Cerebellar nuclear complex (tissue), 1 donor: ENCODE data around the gene ZNF487.
"Not testable (repeated sequence)": the region's sequence is repeated elsewhere in the genome, so short reads cannot be mapped to it uniquely, and the experiment has no call there.

ENCODE experiments used
- DNase-seq, 2 experiments: peaks; one replicate each; lab custom pipeline; 2025; lab: John Stamatoyannopoulos, UW

Gene ZNF487

GRCh38 chr10:43436291-43437140 is at the start of gene ZNF487:
Gene ZNF487 (plus strand): TSS chr10:43437111. CDS start chr10:43475814, 38,703 bp downstream.
- peak; percentile 41 to 77 for DNase-seq

DNA sequence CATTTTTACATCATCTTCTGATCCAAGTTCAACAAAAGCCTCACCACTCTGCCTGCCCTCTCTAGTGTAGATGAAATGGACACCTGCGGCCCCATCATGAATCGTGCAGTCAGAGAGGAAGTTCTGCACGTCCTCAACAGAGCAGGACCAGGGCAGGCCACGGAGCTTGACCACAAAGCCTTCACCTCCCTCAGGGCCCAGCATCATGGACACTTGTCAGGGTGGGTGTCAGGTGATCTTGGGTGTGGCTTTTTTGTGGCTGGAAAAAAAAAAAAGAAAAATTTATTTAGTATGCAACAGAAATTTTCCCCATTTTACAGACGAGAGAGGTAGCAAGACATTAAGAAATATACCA is 49.3 kb upstream of the ZNF487 start:
- DNase-seq = no peak

GRCh38 chr10:43389867-43390266 is 47.0 kb upstream of the ZNF487 start:
- no peak for DNase-seq

DNA sequence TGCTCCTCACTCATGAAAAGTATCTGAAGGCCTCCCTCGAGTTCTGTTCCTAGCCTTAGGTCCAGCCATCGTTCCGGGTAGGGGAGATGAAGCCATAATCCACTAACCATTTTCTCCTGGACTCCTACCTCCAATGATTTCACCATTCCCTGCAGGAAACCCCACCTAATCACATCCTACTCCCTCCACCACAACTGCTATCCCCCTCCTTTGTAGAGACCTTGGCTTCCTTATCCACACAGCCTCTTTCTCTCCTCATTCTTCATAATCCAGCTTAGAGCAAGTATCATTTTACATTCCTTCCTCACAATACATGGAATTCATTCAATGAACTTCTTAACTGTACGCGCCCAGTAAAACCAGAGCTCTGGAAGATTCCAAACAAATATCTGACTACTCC is 46.6 kb upstream of the ZNF487 start:
- DNase-seq = no peak

DNA sequence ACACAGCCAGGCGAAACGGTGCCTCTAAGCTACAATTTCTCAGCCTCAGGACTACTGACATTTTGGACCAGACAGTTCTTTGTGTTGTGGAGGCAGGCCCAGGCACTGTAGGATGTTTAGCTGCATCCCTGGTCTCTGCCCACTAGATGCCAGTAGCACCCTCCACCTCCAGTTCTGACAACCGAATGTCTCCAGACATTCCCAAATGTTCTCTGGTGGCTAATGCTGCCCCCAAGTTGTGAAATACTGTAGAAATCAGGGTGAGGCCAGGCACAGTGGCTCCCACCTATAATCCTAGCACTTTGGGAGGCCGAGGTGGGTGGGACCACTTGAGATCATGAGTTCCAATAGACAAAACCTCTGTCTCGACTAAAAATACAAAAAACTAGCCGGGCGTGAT is 46.2 kb upstream of the ZNF487 start:
- no peak for DNase-seq

- DNase-seq = no peak
These were observed 45.4 kb upstream of the ZNF487 start for GRCh38 chr10:43391496-43391895.

DNA sequence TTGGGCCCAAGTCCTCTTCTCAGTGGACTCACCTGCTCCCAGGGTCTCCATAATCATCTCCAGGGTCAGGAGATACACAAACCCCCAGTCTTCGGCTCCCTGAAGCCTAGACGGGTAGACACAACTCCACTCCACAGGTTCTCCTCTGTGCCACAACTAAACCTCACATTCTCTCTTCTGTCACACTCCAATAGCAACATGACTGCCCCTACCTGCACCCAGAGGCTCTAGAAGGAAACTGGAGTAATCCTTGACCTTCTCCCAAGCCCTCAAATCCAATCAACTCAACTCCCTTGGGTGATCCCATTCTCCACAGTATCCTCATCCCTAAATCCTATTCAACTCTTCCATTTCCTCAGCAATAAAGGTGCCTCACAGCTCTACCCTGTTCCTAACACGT is 44.2 kb upstream of the ZNF487 start:
- DNase-seq = no peak

- DNase-seq = not testable (repeated sequence)
These were observed 43.7 kb upstream of the ZNF487 start for GRCh38 chr10:43393186-43393585.

- no peak for DNase-seq
These were observed 43.1 kb upstream of the ZNF487 start for GRCh38 chr10:43393606-43394360.

- no peak for DNase-seq
These were observed 42.0 kb upstream of the ZNF487 start for GRCh38 chr10:43394868-43395267.

GRCh38 chr10:43395571-43396060 is 41.3 kb upstream of the ZNF487 start:
- no peak for DNase-seq

- DNase-seq = no peak
These were observed 40.6 kb upstream of the ZNF487 start for GRCh38 chr10:43396061-43396927.

GRCh38 chr10:43396928-43397624 is 39.8 kb upstream of the ZNF487 start:
- peak; percentile 33 to 58 for DNase-seq

DNA sequence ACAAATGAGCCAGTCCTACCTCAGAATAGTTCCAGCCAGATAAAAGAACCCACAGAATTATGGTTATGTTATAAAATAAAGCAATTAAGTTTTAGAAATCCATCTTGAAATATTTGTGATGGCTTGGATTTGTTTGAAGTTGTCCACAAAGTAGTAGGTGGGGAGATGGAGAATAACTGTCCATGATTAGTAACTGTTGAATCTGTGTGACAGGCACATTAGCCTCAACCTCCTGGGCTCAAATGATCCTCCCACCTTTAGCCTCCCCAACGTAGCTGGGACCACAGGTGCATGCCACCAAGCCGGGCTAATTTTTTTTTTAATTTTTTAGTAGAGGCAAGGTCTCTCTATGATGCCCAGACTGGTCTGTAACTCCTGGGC is 38.0 kb upstream of the ZNF487 start:
- no peak for DNase-seq

DNA sequence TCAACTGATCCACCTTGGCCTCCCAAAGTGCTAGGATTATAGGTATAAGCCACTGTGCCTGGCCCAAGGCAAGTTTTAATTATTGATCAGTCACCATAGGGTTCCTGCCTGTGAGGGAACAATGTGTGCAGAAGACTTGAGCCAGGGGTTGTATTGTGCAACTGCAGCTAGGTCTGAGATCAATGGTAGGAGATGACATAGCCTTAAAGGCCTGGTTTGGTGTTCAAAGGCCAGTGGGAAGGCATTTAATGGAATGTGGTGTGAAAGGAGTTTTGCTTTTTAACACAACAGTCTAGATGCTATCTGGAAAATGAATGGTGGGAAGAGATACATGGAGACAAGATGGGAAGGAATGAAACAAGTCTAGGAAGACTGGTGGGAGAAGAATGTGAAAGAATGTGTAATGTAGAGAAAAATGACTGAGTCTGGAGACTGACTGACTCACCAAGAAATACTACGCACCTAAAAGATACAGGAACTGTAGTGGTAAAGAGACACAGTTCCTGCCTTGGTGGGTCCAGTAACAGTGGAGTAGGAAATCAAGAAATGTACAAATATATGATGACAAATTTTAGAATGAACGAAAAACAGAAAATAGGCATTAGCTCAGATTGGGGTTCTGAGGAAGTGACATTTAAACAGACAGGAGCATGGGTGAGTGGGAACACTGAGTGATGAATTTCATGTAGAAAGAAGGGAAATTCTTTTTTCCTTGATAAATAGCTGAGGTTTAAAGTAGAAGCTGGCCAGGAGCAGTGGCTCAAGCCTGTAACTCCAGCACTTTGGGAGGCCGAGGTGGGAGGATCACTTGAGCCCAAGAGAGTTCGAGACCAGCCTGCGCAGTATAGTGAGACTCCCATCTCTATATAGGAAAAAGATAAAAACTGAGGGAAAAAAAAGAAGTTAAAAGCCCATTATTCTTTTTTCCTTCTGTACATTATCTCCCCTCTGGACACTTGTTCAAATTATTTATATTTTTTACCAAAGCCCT is 37.3 kb upstream of the ZNF487 start:
- DNase-seq = no peak

- no peak for DNase-seq
These were observed 35.3 kb upstream of the ZNF487 start for GRCh38 chr10:43401627-43402026.

DNA sequence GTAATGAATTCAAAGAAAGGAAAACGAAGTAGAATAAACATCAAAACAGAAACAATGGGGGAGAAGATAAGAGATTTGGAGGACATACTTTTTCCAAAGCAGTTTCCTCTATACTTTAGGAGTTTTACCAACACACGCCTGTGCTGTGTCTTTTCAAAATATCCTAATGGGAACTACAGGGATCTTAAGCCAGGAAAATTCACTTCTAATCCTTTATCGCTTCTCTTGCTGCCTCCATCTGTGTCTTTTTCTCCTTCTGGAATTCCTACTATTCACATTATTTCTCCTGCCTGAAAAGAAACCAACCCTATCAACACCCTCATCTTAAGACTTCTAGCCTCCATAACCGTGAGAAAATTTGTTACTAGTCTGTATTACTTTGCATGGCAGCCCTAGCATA is 34.7 kb upstream of the ZNF487 start:
- no peak for DNase-seq

DNA sequence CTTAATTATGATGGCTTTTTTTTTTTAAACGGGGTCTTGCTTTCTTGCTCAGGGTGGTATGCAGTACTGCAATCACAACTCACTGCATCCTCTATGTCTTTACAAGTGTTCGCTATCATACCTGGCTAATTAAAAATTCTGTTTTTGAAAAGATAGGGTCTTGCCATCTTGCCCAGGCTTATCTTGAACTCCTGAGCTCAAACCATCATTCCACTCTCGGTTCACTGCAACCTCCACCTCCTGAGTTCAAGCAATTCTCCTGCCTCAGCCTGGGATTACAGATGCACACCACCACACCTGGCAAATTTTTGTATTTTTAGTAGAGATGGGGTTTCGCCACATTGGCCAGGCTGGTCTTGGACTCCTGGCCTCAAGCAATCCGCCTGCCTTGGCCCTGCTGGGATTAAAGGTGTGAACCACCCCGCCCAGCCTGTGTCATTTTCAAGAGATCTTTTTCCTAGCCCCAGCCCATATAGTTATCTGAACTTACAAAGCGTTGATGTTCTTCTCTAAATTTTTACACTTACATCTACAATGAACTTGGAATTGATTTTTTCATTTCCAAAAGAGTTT is 33.9 kb upstream of the ZNF487 start:
- no peak for DNase-seq

DNA sequence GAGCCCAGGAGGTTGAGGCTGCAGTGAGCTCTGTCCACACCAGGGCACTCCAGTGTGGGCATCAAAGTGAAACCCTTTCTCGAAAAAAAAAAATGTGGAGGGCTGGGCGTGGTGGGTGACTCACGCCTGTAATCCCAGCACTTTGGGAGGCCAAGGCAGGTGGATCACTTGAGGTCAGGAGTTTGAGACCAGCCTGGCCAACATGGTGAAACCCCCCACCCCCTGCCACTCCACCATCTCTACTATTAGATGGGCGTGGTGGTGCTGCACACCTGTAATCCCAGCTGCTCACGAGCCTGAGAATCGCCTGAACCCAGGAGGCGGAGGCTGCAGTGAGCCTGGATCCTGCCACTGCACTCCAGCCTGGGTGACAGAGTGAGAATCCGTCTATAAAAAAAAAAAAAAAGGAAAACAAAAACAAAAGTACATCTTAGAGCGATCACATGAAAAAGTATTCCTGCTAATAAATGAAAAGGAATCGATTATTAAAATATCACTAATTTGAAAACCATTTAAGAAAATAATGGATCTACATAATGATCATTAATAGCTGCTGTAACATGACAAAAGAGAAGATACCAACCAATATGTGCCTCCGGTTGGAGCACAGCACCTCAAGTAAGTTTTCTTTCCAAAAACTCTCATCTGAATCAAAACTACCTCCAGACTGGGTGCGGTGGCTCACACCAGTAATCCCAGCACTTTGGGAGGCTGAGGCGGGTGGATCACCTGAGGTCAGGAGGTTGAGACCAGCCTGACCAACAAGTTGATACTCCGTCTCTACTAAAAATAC is 32.8 kb upstream of the ZNF487 start:
- DNase-seq = no peak
